Esophagus muscularis mucosa (tissue), 3 donors: ENCODE measurements around the gene TINCR.

Experiments
- POLR2A ChIP-seq: fragments of 450-650 bp; IDR thresholded peaks from one replicate; pipeline ENCODE4 v1.6.1; 2017; ENCODE audit warnings: antibody characterized with exemption, moderate library complexity, mild to moderate bottlenecking, low read depth
- TF ChIP-seq, protein P1 (sequence below), 3 experiments: fragments of 200-600 bp in 2 of 3; fragments of 450-650 bp in 1 of 3; sonication (generic) in 2 of 3; IDR thresholded peaks; one replicate each; pipeline ENCODE4 v1.5.1; 2017 to 2019; ENCODE audit warnings: antibody characterized with exemption in 3 of 3, mild to moderate bottlenecking in 2 of 3, moderate library complexity in 1 of 3

- TF ChIP-seq, protein P1, sequence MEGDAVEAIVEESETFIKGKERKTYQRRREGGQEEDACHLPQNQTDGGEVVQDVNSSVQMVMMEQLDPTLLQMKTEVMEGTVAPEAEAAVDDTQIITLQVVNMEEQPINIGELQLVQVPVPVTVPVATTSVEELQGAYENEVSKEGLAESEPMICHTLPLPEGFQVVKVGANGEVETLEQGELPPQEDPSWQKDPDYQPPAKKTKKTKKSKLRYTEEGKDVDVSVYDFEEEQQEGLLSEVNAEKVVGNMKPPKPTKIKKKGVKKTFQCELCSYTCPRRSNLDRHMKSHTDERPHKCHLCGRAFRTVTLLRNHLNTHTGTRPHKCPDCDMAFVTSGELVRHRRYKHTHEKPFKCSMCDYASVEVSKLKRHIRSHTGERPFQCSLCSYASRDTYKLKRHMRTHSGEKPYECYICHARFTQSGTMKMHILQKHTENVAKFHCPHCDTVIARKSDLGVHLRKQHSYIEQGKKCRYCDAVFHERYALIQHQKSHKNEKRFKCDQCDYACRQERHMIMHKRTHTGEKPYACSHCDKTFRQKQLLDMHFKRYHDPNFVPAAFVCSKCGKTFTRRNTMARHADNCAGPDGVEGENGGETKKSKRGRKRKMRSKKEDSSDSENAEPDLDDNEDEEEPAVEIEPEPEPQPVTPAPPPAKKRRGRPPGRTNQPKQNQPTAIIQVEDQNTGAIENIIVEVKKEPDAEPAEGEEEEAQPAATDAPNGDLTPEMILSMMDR (IDR thresholded peaks at IDR 0.05), result no peak
- no peak for TF ChIP-seq POLR2A
Observed at GRCh38 chr19:5520501-5520900, 47.3 kb downstream of the TINCR start.
